DMS153 treated with DMSO at 0.1 percent for 48 hours (cell line): ENCODE data around the gene NAALADL2.
"Not testable (repeated sequence)": the region's sequence is repeated elsewhere in the genome, so short reads cannot be mapped to it uniquely, and the experiment has no call there.

Source experiments
- DNase-seq: peaks from one replicate; lab custom pipeline; 2025; ENCODE audit not compliant: unreplicated experiment; lab: John Stamatoyannopoulos, UW

NAALADL2 gene

GRCh38 chr3:175068587-175068986 is 209.5 kb downstream of the NAALADL2 start:
- DNase-seq: no peak

DNA sequence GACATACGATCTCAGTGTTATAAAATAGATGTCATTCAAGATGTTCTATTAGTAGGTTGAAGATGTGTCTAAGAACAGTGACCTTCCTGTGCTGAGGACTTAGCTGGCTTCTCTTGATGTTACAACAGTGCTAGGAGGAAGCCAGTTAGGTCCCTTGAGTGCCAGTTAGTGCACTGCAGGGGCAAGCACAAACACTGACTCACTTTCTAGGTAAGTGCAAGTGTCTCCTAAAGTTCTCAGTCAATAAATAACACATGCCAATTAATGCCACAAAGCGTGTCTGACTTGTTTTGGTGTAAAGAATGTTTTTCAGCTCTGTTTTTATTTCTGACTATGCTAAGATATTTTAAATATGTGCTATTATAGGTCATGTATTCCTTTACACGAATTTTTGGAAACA is 211.8 kb downstream of the NAALADL2 start:
- no peak for DNase-seq

DNA sequence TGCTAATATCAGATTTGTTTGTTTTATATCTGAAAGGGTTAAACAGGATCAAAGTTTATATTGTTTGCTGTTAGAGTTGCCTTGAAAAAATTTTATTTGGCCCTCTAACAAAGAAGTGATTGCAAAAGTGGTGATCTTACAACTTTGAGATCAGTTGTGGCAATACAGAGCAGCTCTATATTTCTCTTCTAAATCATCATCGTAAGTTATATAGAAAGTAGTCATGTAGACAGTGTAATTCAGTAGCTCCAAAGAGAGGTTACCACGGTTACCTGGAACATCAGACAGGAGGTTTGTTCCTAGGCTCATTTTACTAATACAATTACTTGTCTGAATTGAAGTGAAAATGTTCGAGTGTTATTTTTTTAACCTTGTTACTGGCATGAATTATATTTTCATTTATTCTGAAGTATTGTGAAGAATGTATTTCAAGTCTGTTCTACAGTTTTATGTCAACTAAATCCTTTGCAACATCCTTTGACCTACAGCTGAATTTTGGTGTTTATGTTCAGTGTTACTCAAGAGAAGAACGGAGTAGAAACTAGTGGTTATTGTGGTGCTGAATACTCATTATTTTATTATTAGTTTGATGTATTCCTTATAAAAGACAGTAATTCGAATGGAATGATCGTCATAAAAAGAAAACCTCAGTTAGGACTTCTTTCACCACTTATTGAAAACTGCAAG is 214.2 kb downstream of the NAALADL2 start:
- DNase-seq: no peak

GRCh38 chr3:175075269-175075668 is 216.1 kb downstream of the NAALADL2 start:
- no peak for DNase-seq

- DNase-seq: no peak
Observed at GRCh38 chr3:175077216-175077615, 218.1 kb downstream of the NAALADL2 start.

DNA sequence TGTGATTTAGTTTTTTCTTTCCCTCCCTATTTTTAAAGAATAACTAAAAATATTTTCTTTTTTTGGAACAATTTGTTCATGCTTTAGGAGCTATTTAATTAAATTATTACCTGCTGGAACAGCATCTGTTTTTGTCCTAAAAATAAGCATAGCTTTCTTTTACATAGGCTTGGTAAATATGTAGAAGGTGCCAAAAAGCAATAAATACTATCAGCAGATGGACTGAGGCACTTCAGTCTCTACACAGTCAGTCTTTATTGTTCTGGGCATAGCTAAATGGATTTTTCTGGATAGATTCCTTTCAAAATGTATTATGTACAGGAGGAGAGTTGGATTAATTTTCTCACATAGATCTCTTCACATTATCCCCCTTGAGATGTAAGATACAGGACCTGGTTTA is 223.5 kb downstream of the NAALADL2 start:
- no peak for DNase-seq

- not testable (repeated sequence) for DNase-seq
Observed at GRCh38 chr3:175087128-175087527, 228.0 kb downstream of the NAALADL2 start.

DNA sequence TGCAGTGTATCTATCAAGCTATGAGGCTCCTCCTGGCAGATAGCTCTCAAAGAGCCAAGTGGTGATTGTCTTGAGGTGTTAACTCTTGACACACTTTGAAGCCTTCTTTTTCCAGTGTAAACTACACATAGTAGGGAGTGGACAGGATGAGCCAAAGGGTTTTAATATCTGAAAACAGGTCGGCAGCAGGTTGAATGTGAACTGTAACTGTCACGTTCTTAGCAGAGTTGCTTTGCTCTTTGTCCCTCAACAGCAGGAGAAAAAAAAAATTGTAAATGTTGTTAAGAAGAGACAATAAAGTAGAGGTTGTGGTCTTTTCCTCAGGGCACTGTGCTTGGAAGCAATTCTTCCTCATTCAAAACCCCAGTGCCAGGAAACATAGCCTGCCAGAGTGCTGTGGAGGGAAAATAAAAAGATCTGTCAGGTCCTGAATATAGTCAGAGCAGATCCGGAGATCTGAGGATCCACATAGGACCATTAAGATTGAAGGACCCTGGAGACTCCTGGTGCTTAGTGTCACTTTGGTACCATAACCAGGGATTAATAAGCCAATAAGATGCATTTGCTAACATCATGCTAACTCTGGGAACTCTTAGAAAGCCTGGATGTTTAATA is 229.7 kb downstream of the NAALADL2 start:
- no peak for DNase-seq

GRCh38 chr3:175091426-175092114 is 232.4 kb downstream of the NAALADL2 start:
- no peak for DNase-seq

GRCh38 chr3:175093748-175094147 is 234.6 kb downstream of the NAALADL2 start:
- no peak for DNase-seq

DNA sequence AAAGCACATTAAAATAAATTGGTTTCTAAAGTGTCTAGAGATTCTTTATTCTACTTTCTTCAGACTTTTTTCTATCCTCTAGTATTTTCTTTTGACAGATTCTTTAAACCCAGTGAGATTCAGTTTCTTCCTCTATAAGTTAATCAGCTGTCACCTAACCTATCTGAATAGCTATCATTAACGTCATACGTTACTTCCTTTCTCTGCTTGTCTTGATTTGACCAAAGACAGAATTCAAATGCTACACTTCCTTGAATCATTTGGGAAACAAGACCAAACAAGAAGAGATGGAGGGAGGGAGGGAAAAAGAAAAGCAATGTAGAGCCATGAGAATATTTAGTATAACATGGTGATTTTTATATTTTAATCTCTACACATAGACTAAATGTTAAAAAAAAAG is 235.2 kb downstream of the NAALADL2 start:
- no peak for DNase-seq

GRCh38 chr3:175098644-175099043 is 239.5 kb downstream of the NAALADL2 start:
- DNase-seq: no peak

DNA sequence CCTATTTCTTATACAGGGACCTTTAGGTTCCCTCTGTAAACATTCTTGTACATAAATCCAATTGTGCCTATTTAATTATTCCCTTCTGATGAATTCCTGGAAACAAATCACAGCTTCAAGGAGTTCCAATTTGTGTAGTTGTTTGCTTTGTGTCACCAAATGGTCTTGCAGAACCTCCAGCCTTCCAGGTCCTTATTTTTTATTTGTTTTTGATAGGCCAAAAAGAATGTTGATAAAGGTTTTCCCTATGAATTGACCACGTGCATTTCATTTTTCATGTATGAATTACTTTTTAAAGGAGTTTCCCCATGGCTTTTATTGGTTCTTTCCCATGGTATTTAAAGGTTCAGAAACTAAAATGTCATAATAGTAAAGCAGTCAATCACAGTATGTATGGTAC is 243.0 kb downstream of the NAALADL2 start:
- DNase-seq: no peak

- DNase-seq: no peak
Observed at GRCh38 chr3:175103298-175103697, 244.2 kb downstream of the NAALADL2 start.

GRCh38 chr3:175105066-175105465 is 245.9 kb downstream of the NAALADL2 start:
- no peak for DNase-seq

GRCh38 chr3:175107231-175107630 is 248.1 kb downstream of the NAALADL2 start:
- no peak for DNase-seq

- no peak for DNase-seq
Observed at GRCh38 chr3:175107995-175108394, 248.9 kb downstream of the NAALADL2 start.

DNA sequence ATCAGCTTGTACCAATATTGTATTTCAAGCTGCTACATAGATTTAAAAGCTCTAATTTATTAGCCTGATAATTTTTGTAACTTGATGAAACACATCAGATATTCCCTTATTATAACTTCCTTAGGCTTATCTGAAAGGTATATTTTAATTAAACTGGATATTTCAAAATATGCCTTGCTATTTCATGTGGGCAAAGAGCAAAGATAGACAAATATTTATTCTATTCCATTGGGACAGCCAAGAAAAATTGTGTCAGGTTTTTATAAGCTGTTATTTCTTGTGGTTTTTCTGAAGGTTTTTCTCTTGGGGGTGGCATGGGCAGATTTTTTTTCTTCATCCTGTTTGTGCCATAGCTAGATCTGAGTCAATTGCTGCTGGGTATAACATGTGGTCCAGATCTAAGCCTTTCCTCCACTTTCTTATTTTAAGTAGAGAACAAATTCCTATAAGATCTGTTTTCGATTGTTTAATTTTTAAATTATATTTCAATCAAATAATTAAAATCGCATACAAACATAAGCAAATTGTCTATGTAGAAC is 249.5 kb downstream of the NAALADL2 start:
- DNase-seq: no peak

DNA sequence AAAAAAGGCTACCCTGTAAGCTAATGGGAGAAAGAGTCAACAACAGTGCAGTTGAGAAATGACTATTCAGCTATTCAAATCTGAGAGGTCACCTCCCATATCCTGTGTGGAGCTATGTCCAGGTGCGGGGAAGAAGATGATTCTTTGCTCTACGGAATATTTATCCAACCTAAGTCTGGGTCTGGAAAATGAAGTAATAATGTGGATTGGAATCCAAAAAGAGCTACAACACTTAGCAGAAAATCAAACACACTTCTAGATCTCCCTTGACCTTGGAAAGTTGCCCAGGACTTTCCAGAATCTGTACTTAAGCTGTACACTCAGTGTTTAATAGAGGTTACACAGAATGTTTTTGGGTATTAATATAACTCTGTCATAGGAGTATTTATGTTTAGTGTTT is 251.9 kb downstream of the NAALADL2 start:
- no peak for DNase-seq

DNA sequence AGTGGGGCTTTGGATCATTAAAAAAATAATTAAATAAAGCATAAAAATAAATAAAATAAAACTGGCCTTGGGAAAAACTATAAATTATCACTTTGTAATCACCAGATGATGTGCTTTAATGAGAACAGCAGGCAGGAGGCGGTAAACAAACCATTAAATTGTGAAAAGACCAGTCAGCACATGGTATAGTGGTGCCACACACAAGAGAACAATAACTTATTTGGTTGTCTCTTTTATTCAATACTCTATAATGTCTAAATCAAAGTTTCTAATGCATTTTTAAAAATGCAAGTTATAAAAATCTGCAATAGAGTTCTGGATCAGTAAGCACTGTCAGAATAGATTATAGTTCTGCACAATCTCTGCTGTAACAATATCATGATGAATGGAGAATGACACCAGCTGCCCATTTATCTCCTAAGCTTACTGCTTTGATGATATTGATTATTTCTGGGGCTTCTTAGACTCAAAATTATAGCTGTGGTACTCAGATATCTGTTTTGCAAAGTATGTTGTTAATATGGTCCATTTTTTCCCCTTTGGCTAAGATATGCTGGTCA is 259.3 kb downstream of the NAALADL2 start:
- no peak for DNase-seq

GRCh38 chr3:175121225-175121624 is 262.1 kb downstream of the NAALADL2 start:
- DNase-seq: no peak
